Neural progenitor cell (in vitro differentiated cells): ENCODE measurements around the gene FAM107A. TPM values are rescaled to one million over a fixed set of nuclear protein-coding genes. Genes with fewer than 3 reads are reported as not detected.

Experiments used
- DNase-seq: peaks from one replicate; pipeline ENCODE4 v3.0.0-alpha.2; 2016; ENCODE audit warnings: low spot score
- H2AFZ ChIP-seq: fragments of 200-600 bp; sonication (generic); replicated peaks from 2 replicates; pipeline ENCODE4 v1.6.1; 2016; ENCODE audit warnings: antibody characterized with exemption
- H3F3A ChIP-seq: fragments of 200-600 bp; sonication (generic); 2 replicates; pipeline ENCODE4 v1.6.1; 2016; ENCODE audit warnings: antibody characterized with exemption, low read depth
- H3K27ac ChIP-seq: fragments of 200-600 bp; sonication (generic); 2 replicates; pipeline ENCODE4 v1.5.1; 2016; ENCODE audit warnings: mild to moderate bottlenecking
- H3K27me3 ChIP-seq: fragments of 200-600 bp; sonication (generic); 2 replicates; pipeline ENCODE4 v1.6.1; 2016; ENCODE audit warnings: mild to moderate bottlenecking, moderate library complexity
- H3K36me3 ChIP-seq: fragments of 200-600 bp; sonication (generic); 2 replicates; pipeline ENCODE4 v1.5.1; 2016
- H3K4me1 ChIP-seq: fragments of 200-600 bp; sonication (generic); 2 replicates; pipeline ENCODE4 v1.6.1; 2016; ENCODE audit warnings: mixed run types
- H3K4me2 ChIP-seq: fragments of 200-600 bp; sonication (generic); 2 replicates; pipeline ENCODE4 v1.6.1; 2016
- H3K4me3 ChIP-seq: fragments of 200-600 bp; sonication (generic); 2 replicates; pipeline ENCODE4 v1.5.1; 2016
- H3K79me2 ChIP-seq: fragments of 200-600 bp; sonication (generic); 2 replicates; pipeline ENCODE4 v1.6.1; 2016; ENCODE audit warnings: low read depth
- H3K9ac ChIP-seq: fragments of 200-600 bp; sonication (generic); 2 replicates; pipeline ENCODE4 v1.6.1; 2016
- H3K9me3 ChIP-seq: fragments of 200-600 bp; sonication (generic); 2 replicates; pipeline ENCODE4 v1.5.1; 2016; ENCODE audit warnings: low read depth
- H4K20me1 ChIP-seq: fragments of 200-600 bp; sonication (generic); 2 replicates; pipeline ENCODE4 v1.6.1; 2016; ENCODE audit warnings: low read depth
- H3K27ac Mint-ChIP-seq: 3 replicates; pipeline ENCODE4 v1.8.0; 2021; ENCODE audit warnings: mixed read lengths
- H3K27me3 Mint-ChIP-seq: 2 replicates; pipeline ENCODE4 v1.8.0; 2022; ENCODE audit warnings: low read depth, mild to moderate bottlenecking, inconsistent platforms, moderate library complexity, mixed read lengths; ENCODE audit not compliant: insufficient read depth
- H3K36me3 Mint-ChIP-seq: 3 replicates; pipeline ENCODE4 v1.8.0; 2021; ENCODE audit warnings: mixed read lengths
- H3K4me1 Mint-ChIP-seq: 3 replicates; pipeline ENCODE4 v1.8.0; 2021; ENCODE audit warnings: mixed read lengths
- H3K4me3 Mint-ChIP-seq: 3 replicates; pipeline ENCODE4 v1.8.0; 2021; ENCODE audit warnings: mild to moderate bottlenecking, moderate library complexity, mixed read lengths
- H3K9me3 Mint-ChIP-seq: 3 replicates; pipeline ENCODE4 v1.8.0; 2020; ENCODE audit warnings: mixed read lengths
- CTCF ChIP-seq: fragments of 200-600 bp; sonication (generic); IDR thresholded peaks from 2 replicates; pipeline ENCODE4 v1.5.1; 2017; ENCODE audit warnings: antibody characterized with exemption, mild to moderate bottlenecking
- EZH2 ChIP-seq: fragments of 200-600 bp; sonication (generic); IDR thresholded peaks from 2 replicates; pipeline ENCODE4 v1.6.1; 2017; ENCODE audit warnings: antibody characterized with exemption, mild to moderate bottlenecking, moderate library complexity
- EZH2phosphoT487 ChIP-seq: fragments of 200-600 bp; sonication (generic); IDR thresholded peaks from 2 replicates; pipeline ENCODE4 v1.6.1; 2017; ENCODE audit warnings: antibody characterized with exemption
- total RNA-seq: library from RNA; depleted of rRNA; stranded (reverse); fragments of >200 nt; gene quantifications from 2 replicates; pipeline ENCODE4 v1.2.3, GENCODE V29; 2015; ENCODE audit warnings: low replicate concordance

The FAM107A gene
- total RNA-seq, 1 donor from 2014 or later: 0.11 TPM

- no peak for TF ChIP-seq EZH2phosphoT487
- TF ChIP-seq CTCF: no peak
- TF ChIP-seq EZH2: no peak
- Mint-ChIP-seq H3K27me3 (peaks cover 28% of the 10 kb centered on the region), H3K27ac (no peak overlapping the region), H3K36me3 (peaks cover 5% of the 10 kb centered on the region), H3K4me3 (no peak overlapping the region), H3K9me3 (peaks cover 22% of the 10 kb centered on the region), H3K4me1 (peaks cover 78% of the 10 kb centered on the region)
- H3K79me2 ChIP-seq: no peaks in the 10 kb centered on the region
- no peak overlapping the region for H3K27ac ChIP-seq
- peaks cover 45% of the 10 kb centered on the region for H3K4me1 ChIP-seq
- H3K4me3 ChIP-seq: no peak overlapping the region
- no peak overlapping the region for H3K4me2 ChIP-seq
- H2AFZ ChIP-seq: no peak overlapping the region
- H4K20me1 ChIP-seq: no peaks in the 10 kb centered on the region
- H3K27me3 ChIP-seq: peaks cover 6% of the 10 kb centered on the region
- peaks cover 28% of the 10 kb centered on the region for H3F3A ChIP-seq
- H3K36me3 ChIP-seq: no peaks in the 10 kb centered on the region
- no peak overlapping the region for H3K9ac ChIP-seq
- no peak for DNase-seq
- no peaks in the 10 kb centered on the region for H3K9me3 ChIP-seq
Observed at GRCh38 chr3:58575971-58576652, 1.1 kb downstream of the FAM107A start.

- Histone ChIP-seq H2AFZ (no peak overlapping the region), H3K27me3 (peaks cover 6% of the 10 kb centered on the region), H3F3A (peaks cover 14% of the 10 kb centered on the region), H3K4me1 (peaks cover 31% of the 10 kb centered on the region), H3K79me2 (no peaks in the 10 kb centered on the region), H3K36me3 (no peaks in the 10 kb centered on the region), H4K20me1 (no peaks in the 10 kb centered on the region), H3K4me2 (no peak overlapping the region), H3K9ac (no peak overlapping the region), H3K9me3 (no peaks in the 10 kb centered on the region), H3K27ac (no peak overlapping the region), H3K4me3 (no peak overlapping the region)
- Mint-ChIP-seq H3K27me3 (peaks cover 30% of the 10 kb centered on the region), H3K36me3 (peaks cover 5% of the 10 kb centered on the region), H3K9me3 (peaks cover 25% of the 10 kb centered on the region), H3K27ac (peak overlapping the region; percentile 33), H3K4me3 (no peak overlapping the region), H3K4me1 (peaks cover 74% of the 10 kb centered on the region)
- DNase-seq: no peak
- TF ChIP-seq CTCF: no peak
Observed at GRCh38 chr3:58574682-58575081, 2.5 kb downstream of the FAM107A start.

GRCh38 chr3:58574106-58574505 is 3.1 kb downstream of the FAM107A start:
- peaks cover 30% of the 10 kb centered on the region for H3K4me1 ChIP-seq
- H3K4me3 ChIP-seq: no peak overlapping the region
- no peaks in the 10 kb centered on the region for H3K9me3 ChIP-seq
- Mint-ChIP-seq H3K27ac (peak overlapping the region; percentile 35), H3K9me3 (peaks cover 24% of the 10 kb centered on the region), H3K27me3 (peaks cover 30% of the 10 kb centered on the region), H3K4me1 (peaks cover 69% of the 10 kb centered on the region), H3K4me3 (peak overlapping the region; percentile 20), H3K36me3 (peaks cover 3% of the 10 kb centered on the region)
- H3K36me3 ChIP-seq: no peaks in the 10 kb centered on the region
- no peak for DNase-seq
- H3K9ac ChIP-seq: no peak overlapping the region
- H3K27ac ChIP-seq: no peak overlapping the region
- no peak for TF ChIP-seq CTCF
- no peaks in the 10 kb centered on the region for H4K20me1 ChIP-seq
- peaks cover 13% of the 10 kb centered on the region for H3F3A ChIP-seq
- peaks cover 6% of the 10 kb centered on the region for H3K27me3 ChIP-seq
- no peak overlapping the region for H2AFZ ChIP-seq
- peak overlapping the region; percentile 21 for H3K4me2 ChIP-seq
- H3K79me2 ChIP-seq: no peaks in the 10 kb centered on the region
